Activated CD8-positive, alpha-beta memory T cell treated with anti-CD3 and anti-CD28 coated beads for 1 hour (primary cell): ENCODE measurements around the gene ZNF835.

ENCODE experiments used
- DNase-seq, 2 donors: peaks; one replicate each; pipeline ENCODE4 v3.0.0-alpha.2; 2020; ENCODE audit warnings: low read depth in 1 of 2; ENCODE audit errors: extremely low read depth in 1 of 2

Gene ZNF835

GRCh38 chr19:56663931-56664500 is 7.5 kb downstream of the ZNF835 start:
- no peak for DNase-seq

- DNase-seq, result no peak
Observed at GRCh38 chr19:56661248-56661647, 10.3 kb downstream of the ZNF835 start.

DNA sequence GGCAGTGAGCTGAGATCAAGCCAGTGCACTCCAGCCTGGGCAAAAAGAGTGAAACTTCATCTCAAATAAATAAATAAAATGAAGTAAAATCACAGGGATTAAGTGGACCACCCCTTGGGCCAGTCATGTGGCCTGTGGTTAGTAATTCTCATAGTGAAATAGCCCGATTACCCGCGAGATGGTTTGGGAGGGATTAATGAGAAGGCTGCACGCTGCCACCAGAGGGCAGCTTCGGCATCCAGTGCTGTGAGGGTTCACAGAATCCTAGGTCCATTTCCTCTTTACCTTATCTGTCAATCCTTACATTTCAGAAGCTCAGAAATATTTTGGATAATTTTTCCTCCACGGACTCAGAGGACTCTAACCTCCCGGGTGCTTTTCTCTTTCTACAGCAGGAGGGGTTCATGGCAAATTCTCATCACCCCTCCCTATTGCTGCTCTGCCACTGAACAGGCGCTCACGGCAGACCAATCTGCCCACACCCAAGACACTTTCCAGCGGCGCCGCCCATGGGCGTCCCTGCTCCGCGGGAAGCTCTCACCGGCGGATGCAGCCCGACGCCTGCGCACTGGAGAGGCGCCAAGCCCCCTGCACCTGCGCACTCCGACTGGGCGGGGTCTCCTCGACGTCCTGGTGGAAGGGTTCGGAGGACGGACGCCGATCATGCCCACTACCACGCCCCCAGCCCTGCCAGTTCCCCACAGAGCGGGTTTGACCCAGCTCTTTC is 11.0 kb downstream of the ZNF835 start:
- no peak for DNase-seq

- no peak for DNase-seq
Observed at GRCh38 chr19:56654151-56654550, 17.4 kb downstream of the ZNF835 start.

GRCh38 chr19:56643460-56643955 is 28.0 kb downstream of the ZNF835 start:
- no peak for DNase-seq

DNA sequence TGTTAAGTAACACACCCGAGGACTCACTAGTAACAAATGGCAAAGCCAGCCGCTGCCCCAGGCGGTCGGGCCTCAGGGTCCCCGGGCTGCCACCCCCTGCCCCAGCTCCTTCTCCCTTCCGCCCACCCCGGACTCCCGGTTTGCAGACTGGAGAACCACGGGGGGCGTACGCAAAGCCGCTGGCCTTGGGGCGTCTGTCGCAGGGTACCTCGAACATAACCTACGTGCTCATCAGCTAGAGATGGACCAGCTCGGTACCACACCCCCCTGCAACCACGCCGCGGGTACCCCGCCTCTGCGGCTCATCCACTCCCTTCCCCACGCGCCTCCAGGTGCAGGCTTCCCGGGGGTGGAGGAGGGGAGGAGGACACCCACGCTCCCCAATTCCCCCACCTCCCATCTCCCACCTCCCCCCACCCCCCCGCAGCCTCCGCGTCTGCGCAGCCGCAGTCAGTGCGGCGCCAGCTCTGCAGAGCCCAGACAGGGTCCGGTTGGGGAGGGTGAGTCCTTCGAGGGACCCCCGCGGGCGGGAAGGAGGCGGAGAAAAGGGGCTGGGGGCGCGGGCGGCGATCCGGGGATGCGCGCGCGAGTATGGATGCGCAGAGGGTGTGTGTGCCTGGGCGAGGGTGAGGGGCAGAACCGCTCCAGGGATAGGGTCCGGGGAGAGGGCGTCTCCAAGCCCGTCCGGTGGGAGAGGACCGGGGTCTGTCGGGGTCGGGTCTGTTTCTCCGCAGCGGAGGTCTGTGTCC is 28.7 kb downstream of the ZNF835 start, which contains the start of gene SMIM17:
SMIM17 (plus strand) TSS at position 449 of the 749 bp plus-strand sequence. CDS start 2,509 bp downstream, outside the sequence.
- no peak for DNase-seq

GRCh38 chr19:56639217-56639616 is 32.3 kb downstream of the ZNF835 start:
- no peak for DNase-seq

DNA sequence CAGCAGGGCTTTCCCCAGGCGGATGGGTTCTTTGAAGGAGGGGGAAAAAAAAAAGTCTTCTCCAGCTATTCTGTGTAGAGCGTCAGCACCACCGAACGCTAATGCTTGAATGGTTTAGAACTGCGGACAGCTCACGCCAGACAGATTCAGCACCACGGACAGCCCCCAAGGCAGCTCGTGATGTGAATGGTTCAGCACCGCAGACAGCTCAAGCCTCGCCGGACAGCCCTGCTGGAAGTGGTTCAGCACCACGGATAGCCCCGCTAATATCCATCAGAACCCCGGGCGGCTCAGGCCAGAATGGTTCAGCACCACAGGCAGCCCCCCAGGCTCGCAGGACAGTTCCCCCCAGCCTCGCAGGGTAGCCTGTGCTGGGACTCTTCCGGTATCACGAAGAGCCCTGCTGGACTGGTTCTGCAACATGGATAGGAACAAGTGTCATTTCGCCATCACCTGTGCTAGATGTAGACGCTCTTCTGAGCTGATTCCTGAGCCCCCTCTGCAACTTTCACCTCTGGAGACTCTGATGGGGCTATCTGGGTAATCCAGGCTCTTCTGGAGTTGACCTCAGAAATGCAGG is 33.5 kb downstream of the ZNF835 start:
- DNase-seq, result no peak

DNA sequence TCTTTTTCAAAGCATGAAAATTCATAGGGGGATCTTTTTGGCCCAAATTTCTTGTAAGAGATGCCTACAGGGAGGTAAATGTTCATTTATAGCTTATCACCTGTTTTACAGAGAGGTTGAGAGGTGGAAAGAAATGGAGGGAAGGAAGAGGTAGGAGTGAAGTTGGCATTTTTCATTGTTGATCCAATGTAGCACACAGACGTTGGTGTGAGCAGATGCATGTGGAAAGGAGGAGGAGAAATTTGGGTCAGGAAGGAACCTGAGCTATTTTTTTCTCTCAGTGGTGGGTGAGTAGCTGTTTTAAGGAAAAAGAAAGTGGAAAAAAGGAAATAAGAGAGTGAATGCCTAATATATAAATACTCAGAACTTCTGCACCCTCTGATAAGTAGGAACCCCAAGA is 38.5 kb downstream of the ZNF835 start:
- no peak for DNase-seq

DNA sequence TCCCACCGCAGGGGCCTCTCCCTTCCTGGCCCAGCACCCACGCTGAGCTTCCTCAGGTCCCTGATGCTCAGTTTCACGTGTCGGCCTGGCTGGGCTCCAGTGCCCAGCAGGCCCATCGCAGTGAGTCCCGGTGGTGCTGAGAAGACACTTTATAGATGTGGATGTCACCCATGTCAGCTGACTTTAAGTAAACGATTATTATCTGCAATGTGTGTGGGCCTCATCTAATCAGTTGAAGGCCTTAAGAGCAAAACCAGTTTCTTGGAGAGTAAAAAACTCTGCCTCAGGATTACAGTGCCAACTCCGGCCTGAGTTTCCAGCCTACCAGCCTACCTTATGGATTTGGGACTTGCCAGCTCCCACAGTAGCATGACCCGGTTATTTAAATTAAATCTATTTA is 45.8 kb downstream of the ZNF835 start:
- DNase-seq, result no peak

- DNase-seq, result no peak
Observed at GRCh38 chr19:56623006-56623405, 48.6 kb downstream of the ZNF835 start.

DNA sequence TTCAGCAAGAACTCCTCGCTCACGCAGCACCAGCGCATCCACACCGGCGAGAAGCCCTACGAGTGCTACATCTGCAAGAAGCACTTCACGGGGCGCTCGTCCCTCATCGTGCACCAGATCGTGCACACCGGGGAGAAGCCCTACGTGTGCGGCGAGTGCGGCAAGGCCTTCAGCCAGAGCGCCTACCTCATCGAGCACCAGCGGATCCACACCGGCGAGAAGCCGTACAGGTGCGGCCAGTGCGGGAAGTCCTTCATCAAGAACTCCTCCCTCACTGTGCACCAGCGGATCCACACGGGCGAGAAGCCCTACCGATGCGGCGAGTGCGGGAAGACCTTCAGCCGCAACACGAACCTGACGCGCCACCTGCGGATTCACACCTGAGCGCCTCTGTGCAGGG is 49.2 kb downstream of the ZNF835 start:
- no peak for DNase-seq

DNA sequence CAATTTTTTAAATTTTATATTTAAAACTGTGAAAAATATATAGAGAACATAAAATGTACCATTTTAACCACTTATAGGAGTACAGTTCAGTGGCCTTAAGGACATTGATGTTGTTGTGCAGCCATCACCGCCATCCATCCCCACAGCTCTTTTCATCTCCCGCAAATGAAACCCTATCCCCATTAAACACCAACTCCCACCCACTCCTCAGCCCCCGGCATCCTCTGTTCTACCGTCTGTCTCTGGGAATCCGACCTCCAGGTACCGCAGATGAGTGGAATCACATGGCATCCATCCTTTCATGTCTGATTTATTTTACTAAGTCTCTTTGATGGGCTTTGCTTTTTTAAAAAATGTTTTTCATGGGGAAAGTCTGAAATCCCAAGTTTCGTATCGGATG is 52.4 kb downstream of the ZNF835 start:
- DNase-seq, result no peak

DNA sequence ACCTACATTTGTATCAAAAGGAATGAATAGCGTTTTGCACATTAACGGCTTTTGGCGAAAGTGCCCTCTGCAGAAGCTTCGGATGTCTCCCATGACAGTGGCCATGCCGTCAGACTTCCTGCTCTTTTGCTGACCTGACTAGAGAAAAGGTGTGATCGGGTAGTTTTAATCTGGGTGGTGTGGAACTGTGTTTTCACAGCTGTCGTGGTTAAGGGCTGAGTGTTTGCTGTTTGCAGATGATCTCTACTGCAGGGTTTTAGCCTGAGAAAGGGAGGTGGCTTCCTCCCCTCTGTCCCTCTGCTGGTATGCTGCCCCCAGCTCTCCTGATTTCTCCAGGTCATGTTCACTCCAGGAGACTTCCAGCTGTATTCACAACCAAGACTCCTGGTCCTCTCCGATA is 54.0 kb downstream of the ZNF835 start:
- no peak for DNase-seq

GRCh38 chr19:56613639-56614038 is 57.9 kb downstream of the ZNF835 start:
- no peak for DNase-seq

DNA sequence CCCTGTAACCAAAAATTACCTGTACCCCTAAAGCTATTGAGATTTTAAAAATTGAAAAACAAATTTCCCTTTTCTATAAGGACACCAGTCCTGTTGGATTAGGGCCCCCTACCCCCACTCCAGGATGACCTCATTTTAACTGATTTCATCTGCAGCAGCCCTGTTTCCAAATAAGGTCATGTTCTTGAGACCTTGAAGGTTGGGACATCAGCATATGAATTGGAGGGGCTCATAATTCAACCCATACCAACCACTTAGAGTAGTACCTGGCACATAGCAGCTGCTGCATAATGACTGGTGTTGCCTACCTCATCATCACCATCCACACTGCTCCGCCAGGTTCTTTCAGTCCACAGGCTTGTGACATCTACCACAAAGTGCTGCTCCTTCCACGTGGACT is 58.8 kb downstream of the ZNF835 start:
- DNase-seq, result no peak
